NCI-H82 treated with DMSO at 0.1 percent for 48 hours (cell line): ENCODE measurements around the gene CNN1.
"Not testable (repeated sequence)": the region's sequence is repeated elsewhere in the genome, so short reads cannot be mapped to it uniquely, and the experiment has no call there.

ENCODE experiments used
- DNase-seq: peaks from one replicate; lab custom pipeline; 2025; ENCODE audit not compliant: unreplicated experiment; lab: John Stamatoyannopoulos, UW

Gene CNN1

DNA sequence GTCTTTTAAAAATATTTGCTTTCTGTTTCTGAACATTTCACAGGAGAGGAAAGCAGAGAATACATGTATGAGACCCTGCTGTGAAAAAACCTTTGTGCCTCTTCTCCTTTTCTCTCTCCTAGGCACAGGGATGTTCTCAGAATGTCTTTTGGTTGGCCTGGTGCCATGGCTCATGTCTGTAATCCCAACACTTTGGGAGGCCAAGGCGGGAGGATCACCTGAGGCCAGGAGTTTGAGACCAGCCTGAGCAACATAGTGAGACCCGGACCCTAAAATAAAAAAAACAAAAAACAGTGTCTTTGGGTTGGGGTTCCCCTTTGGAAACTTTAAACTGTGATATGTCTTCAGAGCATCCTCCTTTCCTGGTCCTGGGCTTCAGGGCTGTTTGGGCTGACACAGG is 60.1 kb downstream of the CNN1 start:
- no peak for DNase-seq

DNA sequence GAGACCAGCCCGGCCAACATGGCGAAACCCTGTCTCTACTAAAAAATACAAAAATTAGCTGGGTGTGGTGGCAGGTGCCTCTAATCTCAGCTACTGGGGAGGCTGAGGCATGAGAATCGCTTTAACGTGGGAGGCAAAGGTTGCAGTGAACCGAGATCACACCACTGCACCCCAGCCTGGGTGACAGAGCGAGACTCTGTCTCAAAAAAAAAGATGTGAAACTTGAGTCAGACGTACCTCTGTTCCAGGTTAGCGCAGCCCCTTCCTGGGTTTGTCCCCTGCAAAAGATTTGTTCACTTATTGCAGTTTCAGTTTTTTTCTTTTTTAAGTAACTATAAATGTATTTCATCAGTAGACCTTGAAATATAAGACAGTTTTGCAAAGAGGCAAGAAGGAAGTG is 61.1 kb downstream of the CNN1 start:
- DNase-seq: not testable (repeated sequence)
